ENCODE results near the gene SLC28A2. TPM values are rescaled to one million over a fixed set of nuclear protein-coding genes. Genes with fewer than 3 reads are reported as not detected.

The SLC28A2 gene
- total and polyA plus RNA-seq, 9 of the 15 experiments (the other 6 are each of a cell fraction or from before 2014, with no cell fraction given), result 0.03 to 0.04 TPM; not detected in 7

DNA sequence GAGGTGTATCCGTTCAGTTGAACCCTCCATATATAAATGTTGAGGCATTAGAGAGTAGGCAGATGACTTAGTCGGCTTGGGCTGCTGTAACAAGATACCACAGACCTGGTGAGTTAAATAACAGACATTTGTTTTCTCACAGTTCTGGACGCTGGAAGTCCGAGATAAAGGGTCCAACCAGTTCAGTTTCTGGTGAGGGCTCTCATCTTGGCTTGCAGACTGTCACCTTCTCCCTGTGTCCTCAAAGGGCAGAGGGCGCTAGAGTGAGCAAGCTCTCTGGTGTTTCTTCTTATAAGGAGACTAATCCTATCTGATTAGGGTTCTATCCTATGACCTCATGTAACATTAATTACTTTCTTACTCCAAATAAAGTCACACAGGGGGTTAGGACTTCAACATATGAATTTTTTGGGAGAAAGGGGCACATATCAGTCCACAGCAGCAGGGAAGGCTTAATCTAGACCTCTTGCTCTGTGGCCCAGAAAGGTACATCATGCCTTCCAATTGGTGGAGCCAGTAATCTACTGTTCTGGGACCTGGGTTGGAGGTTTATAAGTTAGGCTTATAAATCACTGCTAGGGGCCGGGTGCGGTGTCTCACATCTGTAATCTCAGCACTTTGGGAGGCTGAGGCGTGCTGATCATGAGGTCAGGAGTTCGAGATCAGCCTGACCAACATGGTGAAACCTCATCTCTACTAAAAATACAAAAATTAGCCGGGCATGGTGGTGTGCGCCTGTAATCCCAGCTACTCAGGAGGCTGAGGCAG is 26.3 kb upstream of the SLC28A2 start:
- peak; percentile 68 for FAIRE-seq
- Histone ChIP-seq H3K27ac (ENCODE audit: extremely low read depth, low read depth, low read length) (peak overlapping the region; percentile 26; the same call in 1 of the 3 replicates), H2AFZ (ENCODE audit: low read depth, low read length) (peak overlapping the region; percentile 26; the same call in 1 of the 2 replicates), H3K27me3 (ENCODE audit: control insufficient read depth in 2 of 2, insufficient read depth in 2 of 2, low read length in 2 of 2) (peaks cover 0 to 3% of the 10 kb centered on the region in 2 experiments; a peak in 1 of 5 replicates), H4K20me1 (replicated peaks; ENCODE audit: control insufficient read depth, insufficient read depth, low read length) (no peaks in the 10 kb centered on the region), H3K4me2 (ENCODE audit: insufficient read depth, low read length) (peak overlapping the region; percentile 6; the same call in 1 of the 2 replicates), H3K79me2 (ENCODE audit: control insufficient read depth, insufficient read depth, low read length) (no peaks in the 10 kb centered on the region), H3K9me3 (replicated peaks; ENCODE audit: control insufficient read depth, insufficient read depth, low read depth, low read length) (no peaks in the 10 kb centered on the region), H3K4me3 (no peak overlapping the region), H3K9me1 (ENCODE audit: control insufficient read depth, insufficient read depth, low read length) (no peaks in the 10 kb centered on the region), H3K36me3 (ENCODE audit: control insufficient read depth, insufficient read depth, low read length) (no peaks in the 10 kb centered on the region), H3K4me1 (replicated peaks in 1 of 2; ENCODE audit: control insufficient read depth in 2 of 2, insufficient read depth in 2 of 2, low read length in 2 of 2) (peaks cover 0 to 8% of the 10 kb centered on the region in 2 experiments; a peak in 3 of 5 replicates), H3K9ac (ENCODE audit: insufficient read depth in 1 of 2, low read depth in 2 of 2, low read length in 2 of 2) (no peak overlapping the region)
- ChIA-PET POLR2A (interaction anchor here (0.6 kb wide), 1 partner anchor 13 kb away, joined by 3 read pairs; no protein-coding TSS in a partner anchor), CTCF (ENCODE audit: low intra/inter-chr PET ratio) (no interaction called here)
- intact Hi-C loops (cut with micrococcal nuclease) (no loop called here), in situ Hi-C loops (cut with MboI) (no loop called here)
- 8% methylated on average over 9 of the region's 11 CpGs for WGBS (ENCODE audit: insufficient coverage, low coverage, missing lambda C conversion rate)
- ATAC-seq, result peak; percentile 96
- peak in 2 of 4 experiments; percentile 41 to 79 for DNase-seq (ENCODE audit: extremely low read depth in 1 of 4, low spot score in 3 of 4)
- BruUV-seq (replicated peaks), result no TSS peak
- TF ChIP-seq, protein P1, sequence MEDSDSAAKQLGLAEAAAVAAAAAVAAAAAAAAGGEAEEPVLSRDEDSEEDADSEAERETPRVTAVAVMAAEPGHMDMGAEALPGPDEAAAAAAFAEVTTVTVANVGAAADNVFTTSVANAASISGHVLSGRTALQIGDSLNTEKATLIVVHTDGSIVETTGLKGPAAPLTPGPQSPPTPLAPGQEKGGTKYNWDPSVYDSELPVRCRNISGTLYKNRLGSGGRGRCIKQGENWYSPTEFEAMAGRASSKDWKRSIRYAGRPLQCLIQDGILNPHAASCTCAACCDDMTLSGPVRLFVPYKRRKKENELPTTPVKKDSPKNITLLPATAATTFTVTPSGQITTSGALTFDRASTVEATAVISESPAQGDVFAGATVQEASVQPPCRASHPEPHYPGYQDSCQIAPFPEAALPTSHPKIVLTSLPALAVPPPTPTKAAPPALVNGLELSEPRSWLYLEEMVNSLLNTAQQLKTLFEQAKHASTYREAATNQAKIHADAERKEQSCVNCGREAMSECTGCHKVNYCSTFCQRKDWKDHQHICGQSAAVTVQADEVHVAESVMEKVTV (CRISPR knock-in tag; IDR thresholded peaks at IDR 0.05), result no peak
- TF ChIP-seq DPF2 (IDR thresholded peaks at IDR 0.05), result peak; percentile 67
- TF ChIP-seq TCF7L2 (IDR thresholded peaks at IDR 0.05; ENCODE audit: low read depth, low read length), result no peak
- TF ChIP-seq KLF10 (CRISPR knock-in tag; IDR thresholded peaks at IDR 0.05), result no peak
- TF ChIP-seq KAT8 (IDR thresholded peaks at IDR 0.05; ENCODE audit: low read depth), result no peak
- TF ChIP-seq MYBL2 (IDR thresholded peaks at IDR 0.05; ENCODE audit: low read depth), result no peak
- no peak for TF ChIP-seq MYBL2 (CRISPR knock-in tag; IDR thresholded peaks at IDR 0.05; ENCODE audit: borderline replicate concordance)
- TF ChIP-seq ZFP1 (CRISPR knock-in tag; IDR thresholded peaks at IDR 0.05), result no peak
- no peak for TF ChIP-seq ETV1 (tag; conservative IDR thresholded peaks at IDR 0.05; ENCODE audit: low read depth)
- TF ChIP-seq ZNF695 (CRISPR knock-in tag; IDR thresholded peaks at IDR 0.05), result no peak
- no peak; a peak in 1 of 4 replicates for TF ChIP-seq RAD21 (CRISPR knock-in tag; conservative IDR thresholded peaks at IDR 0.05 in 1 of 2, IDR thresholded peaks at IDR 0.05 in 1 of 2)
- no peak for TF ChIP-seq FOXJ2 (tag; IDR thresholded peaks at IDR 0.05)
- no peak for TF ChIP-seq JUN (IDR thresholded peaks at IDR 0.05; ENCODE audit: borderline replicate concordance, low read depth, low read length)
- TF ChIP-seq JUN (CRISPR knock-in tag; IDR thresholded peaks at IDR 0.05; ENCODE audit: borderline replicate concordance), result no peak
- TF ChIP-seq, protein P2, sequence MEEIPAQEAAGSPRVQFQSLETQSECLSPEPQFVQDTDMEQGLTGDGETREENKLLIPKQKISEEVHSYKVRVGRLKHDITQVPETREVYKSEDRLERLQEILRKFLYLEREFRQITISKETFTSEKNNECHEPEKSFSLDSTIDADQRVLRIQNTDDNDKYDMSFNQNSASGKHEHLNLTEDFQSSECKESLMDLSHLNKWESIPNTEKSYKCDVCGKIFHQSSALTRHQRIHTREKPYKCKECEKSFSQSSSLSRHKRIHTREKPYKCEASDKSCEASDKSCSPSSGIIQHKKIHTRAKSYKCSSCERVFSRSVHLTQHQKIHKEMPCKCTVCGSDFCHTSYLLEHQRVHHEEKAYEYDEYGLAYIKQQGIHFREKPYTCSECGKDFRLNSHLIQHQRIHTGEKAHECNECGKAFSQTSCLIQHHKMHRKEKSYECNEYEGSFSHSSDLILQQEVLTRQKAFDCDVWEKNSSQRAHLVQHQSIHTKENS (CRISPR knock-in tag; IDR thresholded peaks at IDR 0.05), result no peak
- TF ChIP-seq KAT7 (CRISPR knock-in tag; IDR thresholded peaks at IDR 0.05; ENCODE audit: borderline replicate concordance), result no peak
- no peak for TF ChIP-seq TBL1XR1 (IDR thresholded peaks at IDR 0.05; ENCODE audit: low read length in 2 of 2)
- no peak for TF ChIP-seq ZNF77 (CRISPR knock-in tag; IDR thresholded peaks at IDR 0.05)
- TF ChIP-seq EP400 (IDR thresholded peaks at IDR 0.05), result no peak
- no peak for TF ChIP-seq ZNF197 (CRISPR knock-in tag; IDR thresholded peaks at IDR 0.05; ENCODE audit: low read depth)
- no peak for TF ChIP-seq ZFX (CRISPR knock-in tag; IDR thresholded peaks at IDR 0.05)
- peak; percentile 82 for TF ChIP-seq CBFA2T2 (conservative IDR thresholded peaks at IDR 0.05)
